Measurements from ENCODE around the gene TWSG1.
A peak's percentile ranks its signal among the peaks of the same experiment; 100 is the strongest.
"Not testable (repeated sequence)": the region's sequence is repeated elsewhere in the genome, so short reads cannot be mapped to it uniquely, and the experiment has no call there.

The TWSG1 gene

DNA sequence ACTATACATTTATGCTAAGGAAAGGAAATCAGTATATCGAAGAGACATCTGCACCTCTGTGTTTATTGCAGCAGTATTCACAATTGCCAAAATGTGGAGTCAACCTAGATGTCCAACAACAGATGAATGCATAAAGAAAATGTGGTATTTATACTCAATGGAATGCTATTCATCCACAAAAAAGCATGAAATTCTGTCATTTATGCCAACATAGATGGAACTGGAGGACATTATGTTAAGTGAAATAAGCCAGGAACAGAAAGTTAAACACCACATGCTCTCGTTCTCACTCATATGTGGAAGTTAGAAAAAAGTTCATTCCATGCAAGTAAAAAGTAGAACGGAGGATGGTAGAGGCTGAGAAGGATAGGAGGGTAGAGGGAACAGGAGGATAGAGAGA lies 59.5 kb downstream of the TWSG1 start:
- no peak for DNase-seq

- DNase-seq, result no peak
Measured at GRCh38 chr18:9400197-9400596, 65.6 kb downstream of the TWSG1 start.

DNA sequence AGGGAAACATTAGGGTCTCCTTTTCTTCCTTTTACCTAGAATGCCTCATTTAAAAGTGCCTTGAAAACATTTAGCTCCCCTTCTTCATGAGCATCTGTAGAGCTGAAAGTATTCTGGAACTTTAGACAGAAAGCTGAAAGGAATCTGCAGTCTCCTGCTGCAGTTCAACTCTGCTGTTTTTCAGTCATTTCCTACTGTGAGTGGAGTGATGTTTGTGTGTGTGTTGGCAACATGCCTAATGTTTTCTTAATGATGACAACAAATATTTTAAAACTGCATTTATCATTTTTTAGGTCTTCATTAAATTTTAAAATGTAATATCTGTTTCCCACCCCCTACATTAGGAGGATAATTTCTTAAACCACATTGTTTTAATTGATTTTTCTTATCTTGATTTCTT lies 66.6 kb downstream of the TWSG1 start:
- DNase-seq, result no peak

DNA sequence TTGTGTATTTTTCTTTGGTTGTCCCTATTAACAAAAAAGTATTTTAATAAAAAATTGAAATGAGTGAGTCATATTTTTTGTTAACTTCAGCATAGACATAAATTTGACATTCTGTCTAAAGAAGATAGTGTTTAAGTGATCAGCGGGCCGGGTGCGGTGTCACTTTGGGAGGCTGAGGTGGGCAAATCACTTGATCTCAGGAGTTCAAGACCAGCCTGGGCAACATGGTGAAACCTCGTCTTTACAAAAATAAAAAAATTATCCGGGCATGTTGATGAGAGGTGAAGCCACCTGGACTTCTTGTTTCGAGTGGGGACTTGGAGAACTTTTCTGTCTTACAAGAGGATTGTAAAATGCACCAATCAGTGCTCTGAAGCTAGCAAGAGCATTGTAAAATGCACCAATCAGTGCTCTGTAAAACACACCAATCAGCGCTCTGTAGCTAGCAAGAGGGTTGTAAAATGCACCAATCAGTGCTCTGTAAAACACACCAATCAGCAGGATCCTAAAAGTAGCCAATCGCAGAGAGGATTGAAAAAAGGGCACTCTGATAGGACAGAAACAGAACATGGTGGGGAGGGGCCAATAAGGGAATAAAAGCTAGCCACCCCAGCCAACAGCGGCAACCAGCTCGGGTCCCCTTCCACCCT lies 67.9 kb downstream of the TWSG1 start:
- not testable (repeated sequence) for DNase-seq

GRCh38 chr18:9403795-9404564 lies 69.4 kb downstream of the TWSG1 start:
- peak in 1 of 2 experiments; percentile 9 for DNase-seq

GRCh38 chr18:9404565-9405060 lies 70.0 kb downstream of the TWSG1 start:
- DNase-seq, result no peak

GRCh38 chr18:9405130-9405529 lies 70.6 kb downstream of the TWSG1 start:
- DNase-seq, result no peak

DNA sequence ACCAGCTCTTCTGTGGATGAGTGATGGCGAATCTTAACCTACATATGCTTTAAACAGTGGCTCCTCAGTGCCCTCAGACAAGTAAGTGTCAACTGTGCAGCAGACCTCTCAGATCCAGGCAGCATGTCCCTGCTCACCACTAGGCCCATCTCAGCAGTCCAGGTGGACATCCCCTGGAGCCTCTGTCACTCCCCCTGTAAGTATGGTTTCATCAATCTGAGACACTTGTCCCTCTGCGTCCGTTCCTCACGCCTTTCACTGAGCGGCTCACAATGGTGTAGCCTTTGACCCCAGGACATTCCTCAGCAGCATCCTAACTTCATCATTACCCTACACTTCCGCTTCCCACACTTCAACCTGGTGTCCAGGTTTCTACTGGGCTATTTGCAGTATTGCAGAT lies 71.4 kb downstream of the TWSG1 start:
- DNase-seq, result no peak

GRCh38 chr18:9410515-9410914 lies 75.9 kb downstream of the TWSG1 start:
- DNase-seq, result no peak

DNA sequence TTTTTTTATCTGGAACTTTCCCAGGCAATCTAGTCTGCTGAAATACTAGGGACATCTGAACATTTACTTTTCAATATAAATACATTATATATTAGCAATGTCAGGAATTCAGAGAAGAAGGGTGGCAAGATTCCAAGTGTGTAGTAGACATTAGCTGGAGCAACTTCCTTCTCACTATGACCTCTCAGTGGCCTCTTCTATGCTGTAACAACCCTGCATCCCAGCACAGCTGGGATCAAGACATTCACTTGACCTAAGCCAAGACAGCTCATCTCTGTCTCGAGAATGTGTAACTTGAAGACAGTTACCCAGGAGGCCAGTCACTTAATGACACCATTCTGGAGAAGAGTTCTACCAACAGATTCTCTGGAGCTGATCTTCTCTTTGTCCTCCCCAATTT lies 79.0 kb downstream of the TWSG1 start:
- no peak for DNase-seq

DNA sequence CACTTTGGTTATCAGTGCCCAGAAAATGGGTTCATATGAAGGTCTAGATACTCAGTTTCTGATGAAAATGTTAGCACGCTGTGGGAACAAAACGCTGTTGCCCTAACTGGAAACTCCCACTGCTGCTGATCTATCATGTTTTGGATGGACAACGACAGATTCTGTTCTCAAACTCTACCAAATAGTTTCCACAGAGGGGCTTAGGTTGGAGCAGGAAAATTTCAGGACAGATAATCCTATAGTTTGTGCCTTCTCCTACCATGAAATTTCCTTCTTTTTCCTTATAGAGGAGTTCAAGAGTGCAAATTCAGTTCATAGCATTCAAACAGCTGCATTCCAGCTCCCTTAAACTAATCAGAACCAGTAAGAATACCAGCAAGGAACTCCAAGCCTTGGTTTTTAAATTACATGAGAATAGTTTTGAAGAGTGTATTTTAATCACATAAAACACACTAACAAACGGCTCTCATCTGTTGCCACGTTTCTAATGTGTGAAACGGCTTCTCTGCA lies 82.0 kb downstream of the TWSG1 start:
- no peak for DNase-seq

- peak; percentile 57 to 83 for DNase-seq
Measured at GRCh38 chr18:9417073-9417851, 82.7 kb downstream of the TWSG1 start.

GRCh38 chr18:9418047-9418690 lies 83.6 kb downstream of the TWSG1 start:
- no peak for DNase-seq

- no peak for DNase-seq
Measured at GRCh38 chr18:9419956-9420631, 85.5 kb downstream of the TWSG1 start.

DNA sequence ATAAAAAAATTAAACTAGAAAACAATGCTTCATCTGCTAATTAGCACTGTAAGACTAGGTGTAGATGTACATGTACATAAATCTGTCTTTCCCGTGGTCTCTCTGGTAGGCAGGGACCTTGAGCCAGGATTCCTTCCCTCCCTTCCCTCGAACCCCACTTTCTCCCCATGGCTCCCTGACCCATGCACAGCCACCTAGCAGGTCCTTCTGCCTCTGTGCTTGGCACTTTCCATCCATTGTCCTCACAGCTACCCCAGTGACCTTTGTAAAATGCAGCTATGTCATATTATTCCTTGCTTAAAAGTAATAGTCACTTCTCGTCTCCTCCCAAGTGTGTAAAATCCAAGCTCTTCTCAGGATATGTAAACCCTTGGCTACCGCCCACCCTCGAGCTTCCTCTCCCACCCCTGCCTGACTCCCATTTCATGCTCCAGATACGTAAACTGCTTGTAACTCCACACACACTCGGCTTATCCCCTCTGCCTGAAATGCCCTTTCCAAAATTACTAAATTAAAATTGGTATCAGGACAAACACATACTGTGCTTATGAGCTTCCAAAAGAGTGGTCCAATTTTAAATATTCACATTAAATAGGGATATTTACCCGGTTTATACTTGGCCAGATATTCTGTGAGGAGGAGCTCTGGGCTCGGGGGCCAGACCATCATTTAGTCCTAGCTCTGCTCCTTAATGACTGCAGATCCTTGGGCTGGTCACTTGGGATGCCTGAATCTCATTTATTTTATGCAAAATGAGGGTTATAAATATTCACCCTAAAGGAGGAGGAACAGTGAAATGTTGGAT lies 86.7 kb downstream of the TWSG1 start:
- no peak for DNase-seq

- no peak for DNase-seq
Measured at GRCh38 chr18:9421901-9422327, 87.3 kb downstream of the TWSG1 start.

DNA sequence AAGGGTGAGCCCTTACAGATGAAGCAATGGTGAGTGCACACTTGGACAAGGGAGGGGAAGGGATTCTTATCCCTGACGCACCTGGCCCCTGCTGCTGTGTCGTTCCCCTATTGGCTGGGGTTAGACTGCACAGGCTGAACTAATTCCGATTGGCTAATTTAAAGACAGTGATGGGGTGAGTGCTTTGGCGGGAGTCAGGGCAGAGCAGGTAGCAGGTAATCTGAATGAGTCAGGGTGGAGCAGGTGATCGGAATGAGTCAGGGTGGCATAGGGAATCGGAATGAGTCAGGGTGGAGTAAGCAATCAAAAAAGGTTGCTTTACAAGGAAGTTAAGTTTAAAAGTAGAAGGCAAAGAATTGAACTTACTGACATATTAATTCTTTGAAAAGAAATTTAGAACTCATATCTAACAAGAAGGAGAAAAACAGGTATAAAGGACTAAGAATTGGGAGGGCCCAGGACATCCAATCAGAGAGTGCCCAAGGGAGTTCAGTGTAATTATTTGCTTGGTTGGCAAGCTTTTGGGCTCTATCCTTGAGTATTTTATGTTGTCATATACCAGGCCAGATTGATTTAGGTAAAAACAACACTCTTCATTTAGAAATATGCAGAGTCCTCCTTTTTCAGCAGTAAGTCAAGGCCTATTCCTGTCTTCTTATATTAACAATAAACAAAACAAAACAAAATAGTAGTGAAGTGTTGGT lies 88.4 kb downstream of the TWSG1 start:
- no peak for DNase-seq

DNA sequence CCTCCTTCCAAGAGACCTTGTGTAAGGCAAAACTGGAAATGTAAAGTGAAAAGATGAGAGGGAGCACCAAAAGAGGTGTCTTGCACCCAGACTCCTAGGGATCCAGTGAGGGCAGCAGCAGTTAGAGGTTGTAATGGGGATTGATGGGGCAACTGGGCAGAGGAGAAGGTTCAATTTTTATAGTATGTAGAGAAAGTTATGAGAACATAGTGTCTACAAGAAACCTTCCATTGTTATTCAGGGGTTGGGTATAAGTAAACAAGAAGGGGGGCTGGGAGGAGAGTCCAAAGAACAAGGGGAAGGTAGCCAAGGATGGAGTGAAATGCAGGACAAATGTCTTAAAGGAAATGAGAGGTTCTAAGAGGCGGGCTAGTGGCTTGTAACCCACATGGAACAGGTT lies 89.1 kb downstream of the TWSG1 start:
- not testable (repeated sequence) for DNase-seq

DNA sequence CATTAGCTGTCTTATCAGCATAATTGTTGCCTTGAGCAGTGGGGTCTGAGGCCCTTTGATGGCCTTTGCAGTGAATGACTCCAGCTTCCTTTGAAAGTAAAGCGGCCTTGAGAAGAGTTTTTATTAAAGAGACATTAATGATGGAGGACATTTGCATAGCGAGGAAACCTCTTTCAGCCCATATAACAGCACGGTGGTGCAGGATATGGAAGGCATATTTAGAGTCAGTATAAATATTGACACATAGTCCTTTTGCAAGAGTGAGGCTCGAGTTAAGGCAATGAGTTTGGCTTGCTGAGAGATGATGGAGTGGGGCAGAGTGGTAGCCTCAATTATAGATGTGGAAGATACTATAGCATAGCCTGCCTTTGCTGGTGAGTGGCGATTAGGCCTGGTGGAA lies 89.7 kb downstream of the TWSG1 start:
- not testable (repeated sequence) for DNase-seq

GRCh38 chr18:9426753-9427152 lies 92.2 kb downstream of the TWSG1 start:
- DNase-seq, result no peak

- no peak for DNase-seq
Measured at GRCh38 chr18:9428301-9428706, 93.7 kb downstream of the TWSG1 start.

All from NCI-H524 (cell line).